NK-92 treated with Interleukin-12 subunit alpha and Interleukin-12 subunit beta, amount 100 ng/mL, for 24 hours (cell line): Measurements from ENCODE around the gene PHIP.

ENCODE experiments used
- DNase-seq: peaks from one replicate; lab custom pipeline; 2025; lab: John Stamatoyannopoulos, UW

The PHIP gene

GRCh38 chr6:79070206-79070825 lies 7.7 kb downstream of the PHIP start:
- DNase-seq = no peak

- DNase-seq = no peak
Observed at GRCh38 chr6:79066828-79067227, 11.2 kb downstream of the PHIP start.

GRCh38 chr6:79066330-79066729 lies 11.7 kb downstream of the PHIP start:
- no peak for DNase-seq

- no peak for DNase-seq
Observed at GRCh38 chr6:79065232-79065631, 12.8 kb downstream of the PHIP start.

GRCh38 chr6:79064635-79065034 lies 13.4 kb downstream of the PHIP start:
- DNase-seq = no peak

GRCh38 chr6:79062708-79063107 lies 15.3 kb downstream of the PHIP start:
- no peak for DNase-seq

- DNase-seq = no peak
Observed at GRCh38 chr6:79057746-79058145, 20.3 kb downstream of the PHIP start.

- DNase-seq = no peak
Observed at GRCh38 chr6:79056226-79056625, 21.8 kb downstream of the PHIP start.

GRCh38 chr6:79048611-79049010 lies 29.4 kb downstream of the PHIP start:
- no peak for DNase-seq

- no peak for DNase-seq
Observed at GRCh38 chr6:79047072-79047471, 31.0 kb downstream of the PHIP start.

- DNase-seq = no peak
Observed at GRCh38 chr6:79045966-79046365, 32.1 kb downstream of the PHIP start.

GRCh38 chr6:79042799-79043126 lies 35.3 kb downstream of the PHIP start:
- no peak for DNase-seq

GRCh38 chr6:79042088-79042798 lies 35.8 kb downstream of the PHIP start:
- no peak for DNase-seq

GRCh38 chr6:79040083-79040482 lies 38.0 kb downstream of the PHIP start:
- DNase-seq = no peak

- DNase-seq = no peak
Observed at GRCh38 chr6:79038061-79038460, 40.0 kb downstream of the PHIP start.

GRCh38 chr6:79034865-79035264 lies 43.2 kb downstream of the PHIP start:
- no peak for DNase-seq

- no peak for DNase-seq
Observed at GRCh38 chr6:79033279-79033678, 44.8 kb downstream of the PHIP start.

GRCh38 chr6:79031821-79032590 lies 46.0 kb downstream of the PHIP start:
- no peak for DNase-seq

GRCh38 chr6:79030511-79030910 lies 47.5 kb downstream of the PHIP start:
- no peak for DNase-seq

GRCh38 chr6:79030023-79030422 lies 48.0 kb downstream of the PHIP start:
- DNase-seq = no peak

- no peak for DNase-seq
Observed at GRCh38 chr6:79028641-79029314, 49.3 kb downstream of the PHIP start.

GRCh38 chr6:79011940-79012339 lies 66.1 kb downstream of the PHIP start:
- DNase-seq = no peak

GRCh38 chr6:79010422-79010821 lies 67.6 kb downstream of the PHIP start:
- DNase-seq = no peak
